Thyroid gland (tissue), 4 donors: ENCODE results near the gene DNHD1. TPM values are rescaled to one million over a fixed set of nuclear protein-coding genes. Genes with fewer than 3 reads are reported as not detected.

Experiments used
- DNase-seq, 2 donors: peaks; one replicate each; pipeline ENCODE4 v3.0.0-alpha.2; 2019
- H3K27ac ChIP-seq, 3 donors: fragments of 200-600 bp; sonication (generic); 1 replicate in 2 of 3; 2 replicates in 1 of 3; pipeline ENCODE4 v1.5.1; 2016 to 2019; ENCODE audit warnings: mild to moderate bottlenecking in 1 of 3, moderate library complexity in 1 of 3
- H3K27me3 ChIP-seq: fragments of 200-600 bp; sonication (generic); one replicate; pipeline ENCODE4 v1.5.1; 2019
- H3K36me3 ChIP-seq, 2 donors: fragments of 200-600 bp; sonication (generic); one replicate each; pipeline ENCODE4 v1.5.1; 2016 to 2019
- H3K4me1 ChIP-seq, 2 donors: fragments of 200-600 bp; sonication (generic); one replicate each; pipeline ENCODE4 v1.5.1; 2017 to 2019
- H3K4me3 ChIP-seq, 3 donors: fragments of 200-600 bp; sonication (generic); replicated peaks in 1 of 3; 1 replicate in 2 of 3; 2 replicates in 1 of 3; pipeline ENCODE4 v1.5.1; 2016; ENCODE audit warnings: mild to moderate bottlenecking in 1 of 3
- H3K9me3 ChIP-seq: fragments of 200-600 bp; sonication (generic); one replicate; pipeline ENCODE4 v1.5.1; 2017
- POLR2A ChIP-seq, 2 donors: fragments of 450-650 bp; IDR thresholded peaks; one replicate each; pipeline ENCODE4 v1.6.1; 2017; ENCODE audit warnings: antibody characterized with exemption in 2 of 2, mild to moderate bottlenecking in 2 of 2, moderate library complexity in 1 of 2
- WGBS, 2 donors: methylation state at CpG; one replicate each; pipeline ENCODE4 v1.1.5; 2017; 5-methylcytosine and 5-hydroxymethylcytosine counted together
- intact Hi-C: fragments of 100-400 bp; cut with DNase I; formaldehyde crosslinking; loops from one replicate; pipeline ENCODE4 v1.15.1; 2023
- total RNA-seq, 4 donors: library from RNA; depleted of rRNA; stranded (reverse); fragments of >200 nt; gene quantifications; one replicate each; pipeline ENCODE4 v1.2.3, GENCODE V29; 2016
- TF ChIP-seq, protein P1 (sequence below), 6 experiments: fragments of 200-600 bp in 3 of 6; fragments of 450-650 bp in 3 of 6; sonication (generic) in 3 of 6; IDR thresholded peaks; one replicate each; pipeline ENCODE4 v1.5.1; 2016 to 2019; ENCODE audit warnings: antibody characterized with exemption in 6 of 6, mild to moderate bottlenecking in 2 of 6, inconsistent platforms in 1 of 6, moderate library complexity in 1 of 6

Gene DNHD1
- total RNA-seq, 4 donors from 2014 or later, result 10.9 to 21.8 (median 14.9) TPM

- intact Hi-C loops, result no loop called here
- peaks cover 22% of the 10 kb centered on the region in 2 donors for H3K4me1 ChIP-seq
- H3K27ac ChIP-seq, result no peak overlapping the region
- DNase-seq, result no peak
- no peaks in the 10 kb centered on the region for H3K36me3 ChIP-seq
- no peak overlapping the region for H3K4me3 ChIP-seq
- no peaks in the 10 kb centered on the region for H3K27me3 ChIP-seq
- 91 to 100% methylated on average over 4 of the region's 4 CpGs for WGBS, 2 donors
- H3K9me3 ChIP-seq, result no peaks in the 10 kb centered on the region
- TF ChIP-seq, protein P1, sequence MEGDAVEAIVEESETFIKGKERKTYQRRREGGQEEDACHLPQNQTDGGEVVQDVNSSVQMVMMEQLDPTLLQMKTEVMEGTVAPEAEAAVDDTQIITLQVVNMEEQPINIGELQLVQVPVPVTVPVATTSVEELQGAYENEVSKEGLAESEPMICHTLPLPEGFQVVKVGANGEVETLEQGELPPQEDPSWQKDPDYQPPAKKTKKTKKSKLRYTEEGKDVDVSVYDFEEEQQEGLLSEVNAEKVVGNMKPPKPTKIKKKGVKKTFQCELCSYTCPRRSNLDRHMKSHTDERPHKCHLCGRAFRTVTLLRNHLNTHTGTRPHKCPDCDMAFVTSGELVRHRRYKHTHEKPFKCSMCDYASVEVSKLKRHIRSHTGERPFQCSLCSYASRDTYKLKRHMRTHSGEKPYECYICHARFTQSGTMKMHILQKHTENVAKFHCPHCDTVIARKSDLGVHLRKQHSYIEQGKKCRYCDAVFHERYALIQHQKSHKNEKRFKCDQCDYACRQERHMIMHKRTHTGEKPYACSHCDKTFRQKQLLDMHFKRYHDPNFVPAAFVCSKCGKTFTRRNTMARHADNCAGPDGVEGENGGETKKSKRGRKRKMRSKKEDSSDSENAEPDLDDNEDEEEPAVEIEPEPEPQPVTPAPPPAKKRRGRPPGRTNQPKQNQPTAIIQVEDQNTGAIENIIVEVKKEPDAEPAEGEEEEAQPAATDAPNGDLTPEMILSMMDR (IDR thresholded peaks at IDR 0.05), result no peak
- no peak for TF ChIP-seq POLR2A (IDR thresholded peaks at IDR 0.05)
Measured at GRCh38 chr11:6563121-6563619, 66.1 kb downstream of the DNHD1 start.

DNA sequence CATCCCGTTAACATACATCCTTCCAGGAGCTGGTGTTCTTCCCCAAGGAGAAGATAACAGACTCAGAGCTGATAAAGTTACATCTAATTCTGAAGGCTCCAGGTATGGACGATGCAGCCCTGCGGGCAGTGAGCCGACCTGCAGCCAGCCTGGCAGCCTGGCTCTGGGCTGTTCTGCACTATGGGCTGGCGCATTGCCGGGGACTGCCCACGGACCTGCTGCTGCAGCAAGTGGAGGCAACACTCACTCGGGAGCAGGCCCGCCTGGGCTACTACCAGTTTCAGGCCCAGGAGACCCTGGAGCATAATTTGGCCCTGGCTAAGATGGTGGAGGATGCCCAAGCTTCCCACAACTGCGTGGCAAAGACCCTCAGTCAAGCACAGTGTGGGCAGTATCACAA is 66.6 kb downstream of the DNHD1 start:
- intact Hi-C loops, result no loop called here
- no peak for TF ChIP-seq POLR2A (IDR thresholded peaks at IDR 0.05)
- TF ChIP-seq, protein P1 (IDR thresholded peaks at IDR 0.05), result no peak
- no peaks in the 10 kb centered on the region for H3K36me3 ChIP-seq
- WGBS, 2 donors, result 86 to 90% methylated on average over 6 to 10 of the region's 10 CpGs
- DNase-seq, result no peak
- H3K27ac ChIP-seq, result no peak overlapping the region
- H3K9me3 ChIP-seq, result no peaks in the 10 kb centered on the region
- no peak overlapping the region for H3K4me3 ChIP-seq
- H3K27me3 ChIP-seq, result no peaks in the 10 kb centered on the region
- peaks cover 24 to 27% of the 10 kb centered on the region in 2 donors for H3K4me1 ChIP-seq

- DNase-seq, result no peak
- Histone ChIP-seq H3K4me3 (no peak overlapping the region), H3K4me1 (peaks cover 31 to 32% of the 10 kb centered on the region in 2 donors), H3K27me3 (no peaks in the 10 kb centered on the region), H3K9me3 (no peaks in the 10 kb centered on the region), H3K36me3 (no peaks in the 10 kb centered on the region), H3K27ac (peak overlapping the region in 2 of 3 donors; percentile 70)
- intact Hi-C loops, result no loop called here
- TF ChIP-seq POLR2A (IDR thresholded peaks at IDR 0.05), result no peak
- TF ChIP-seq, protein P1 (IDR thresholded peaks at IDR 0.05), result no peak
- 69 to 96% methylated on average over 2 of the region's 2 CpGs for WGBS, 2 donors
Measured at GRCh38 chr11:6565325-6565724, 68.2 kb downstream of the DNHD1 start.

GRCh38 chr11:6565988-6566703 is 69.1 kb downstream of the DNHD1 start:
- Histone ChIP-seq H3K9me3 (no peaks in the 10 kb centered on the region), H3K4me3 (no peak overlapping the region), H3K27me3 (no peaks in the 10 kb centered on the region), H3K36me3 (no peaks in the 10 kb centered on the region), H3K4me1 (peaks cover 31 to 36% of the 10 kb centered on the region in 2 donors), H3K27ac (peak overlapping the region; percentile 54 to 70 (median 70))
- no peak for TF ChIP-seq POLR2A (IDR thresholded peaks at IDR 0.05)
- TF ChIP-seq, protein P1 (IDR thresholded peaks at IDR 0.05), result no peak
- DNase-seq, result peak; percentile 30 to 38
- 97 to 99% methylated on average over 5 of the region's 5 CpGs for WGBS, 2 donors
- intact Hi-C loops, result no loop called here

DNA sequence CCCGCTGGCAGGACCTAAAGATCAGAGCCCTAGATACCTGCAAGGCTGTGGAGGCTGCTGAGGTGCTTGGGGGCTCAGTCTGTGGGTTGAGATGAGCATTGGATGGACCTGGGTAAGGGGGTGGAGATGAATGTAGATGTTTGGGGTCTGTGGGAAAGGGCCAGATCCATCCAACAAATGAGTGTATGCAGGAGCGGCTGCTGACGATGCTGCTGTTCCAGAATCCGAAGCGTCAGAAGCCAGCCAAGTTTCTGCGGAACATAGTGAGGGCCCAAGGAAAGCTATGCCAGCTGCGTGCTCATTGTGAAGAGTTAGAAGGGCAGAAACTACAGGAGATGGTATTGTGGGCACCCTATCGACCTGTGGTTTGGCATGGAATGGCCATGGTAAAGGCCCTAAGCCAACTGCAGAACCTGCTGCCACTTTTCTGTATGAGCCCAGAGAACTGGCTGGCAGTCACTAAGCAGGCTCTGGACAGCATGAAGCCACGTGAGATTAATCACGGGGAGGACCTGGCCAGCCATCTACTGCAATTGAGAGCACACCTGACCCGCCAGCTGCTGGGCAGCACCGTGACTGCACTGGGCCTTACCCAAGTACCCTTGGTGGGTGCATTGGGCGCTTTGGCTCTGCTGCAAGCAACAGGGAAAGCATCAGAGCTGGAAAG is 69.8 kb downstream of the DNHD1 start:
- 59 to 66% methylated on average over 13 of the region's 13 CpGs for WGBS, 2 donors
- peaks cover 36 to 42% of the 10 kb centered on the region in 2 donors for H3K4me1 ChIP-seq

More for the DNA sequence above, 69.8 kb downstream of the DNHD1 start:
- Histone ChIP-seq H3K4me3 (no peak overlapping the region), H3K27ac (peak overlapping the region; percentile 54 to 70 (median 70)), H3K9me3 (no peaks in the 10 kb centered on the region), H3K27me3 (no peaks in the 10 kb centered on the region), H3K36me3 (no peaks in the 10 kb centered on the region)
- peak; percentile 90 to 93 for DNase-seq
- TF ChIP-seq, protein P1 (IDR thresholded peaks at IDR 0.05), result no peak
- peak in 1 of 2 donors; percentile 28 for TF ChIP-seq POLR2A (IDR thresholded peaks at IDR 0.05)
- intact Hi-C loops, result no loop called here
